Measurements from ENCODE around the gene SLC24A3.

DNA sequence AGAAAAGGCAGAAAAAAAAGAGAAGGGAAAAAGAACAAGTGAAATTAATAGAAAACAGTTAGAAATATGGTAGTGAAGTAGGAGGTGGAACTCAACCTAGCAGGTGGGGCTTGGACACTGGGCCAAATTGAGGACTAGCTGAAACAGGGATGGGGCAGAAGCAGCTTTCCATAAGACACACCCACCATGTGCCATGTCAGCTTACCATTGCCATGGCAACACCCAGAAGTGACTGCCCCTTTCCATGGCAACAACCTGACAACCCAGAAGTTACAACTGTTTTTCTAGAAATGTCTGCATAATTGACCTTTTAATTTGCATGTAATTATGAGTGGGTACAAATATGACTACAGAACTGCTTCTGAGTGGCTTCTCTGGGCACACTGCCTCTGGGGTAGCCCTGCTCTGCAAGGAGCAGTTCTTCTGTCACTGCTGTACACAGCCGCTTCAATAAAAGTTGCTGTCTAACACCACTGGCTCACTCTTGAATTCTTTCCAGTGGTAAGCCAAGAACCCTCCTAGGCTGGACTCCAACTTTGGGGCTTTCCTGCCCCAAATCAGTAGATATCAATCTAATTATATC is 35.9 kb upstream of the SLC24A3 start:
- TF ChIP-seq, protein P1, sequence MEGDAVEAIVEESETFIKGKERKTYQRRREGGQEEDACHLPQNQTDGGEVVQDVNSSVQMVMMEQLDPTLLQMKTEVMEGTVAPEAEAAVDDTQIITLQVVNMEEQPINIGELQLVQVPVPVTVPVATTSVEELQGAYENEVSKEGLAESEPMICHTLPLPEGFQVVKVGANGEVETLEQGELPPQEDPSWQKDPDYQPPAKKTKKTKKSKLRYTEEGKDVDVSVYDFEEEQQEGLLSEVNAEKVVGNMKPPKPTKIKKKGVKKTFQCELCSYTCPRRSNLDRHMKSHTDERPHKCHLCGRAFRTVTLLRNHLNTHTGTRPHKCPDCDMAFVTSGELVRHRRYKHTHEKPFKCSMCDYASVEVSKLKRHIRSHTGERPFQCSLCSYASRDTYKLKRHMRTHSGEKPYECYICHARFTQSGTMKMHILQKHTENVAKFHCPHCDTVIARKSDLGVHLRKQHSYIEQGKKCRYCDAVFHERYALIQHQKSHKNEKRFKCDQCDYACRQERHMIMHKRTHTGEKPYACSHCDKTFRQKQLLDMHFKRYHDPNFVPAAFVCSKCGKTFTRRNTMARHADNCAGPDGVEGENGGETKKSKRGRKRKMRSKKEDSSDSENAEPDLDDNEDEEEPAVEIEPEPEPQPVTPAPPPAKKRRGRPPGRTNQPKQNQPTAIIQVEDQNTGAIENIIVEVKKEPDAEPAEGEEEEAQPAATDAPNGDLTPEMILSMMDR (IDR thresholded peaks at IDR 0.05; ENCODE audit: low read depth, low read length), result no peak
- TF ChIP-seq, protein P2, sequence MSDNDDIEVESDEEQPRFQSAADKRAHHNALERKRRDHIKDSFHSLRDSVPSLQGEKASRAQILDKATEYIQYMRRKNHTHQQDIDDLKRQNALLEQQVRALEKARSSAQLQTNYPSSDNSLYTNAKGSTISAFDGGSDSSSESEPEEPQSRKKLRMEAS (IDR thresholded peaks at IDR 0.05; ENCODE audit: low read depth, low read length), result no peak
- no peak for TF ChIP-seq POLR2A (IDR thresholded peaks at IDR 0.05; ENCODE audit: extremely low read depth, insufficient read length)
- no peak for TF ChIP-seq MYC (IDR thresholded peaks at IDR 0.05; ENCODE audit: low read depth, low read length)

Measured in NB4 (cell line).